ENCODE data around the gene PFDN6. TPM values are rescaled to one million over a fixed set of nuclear protein-coding genes. Genes with fewer than 3 reads are reported as not detected.

PFDN6 gene
- total RNA-seq, 1 experiment from 2014 or later: 83.4 TPM

DNA sequence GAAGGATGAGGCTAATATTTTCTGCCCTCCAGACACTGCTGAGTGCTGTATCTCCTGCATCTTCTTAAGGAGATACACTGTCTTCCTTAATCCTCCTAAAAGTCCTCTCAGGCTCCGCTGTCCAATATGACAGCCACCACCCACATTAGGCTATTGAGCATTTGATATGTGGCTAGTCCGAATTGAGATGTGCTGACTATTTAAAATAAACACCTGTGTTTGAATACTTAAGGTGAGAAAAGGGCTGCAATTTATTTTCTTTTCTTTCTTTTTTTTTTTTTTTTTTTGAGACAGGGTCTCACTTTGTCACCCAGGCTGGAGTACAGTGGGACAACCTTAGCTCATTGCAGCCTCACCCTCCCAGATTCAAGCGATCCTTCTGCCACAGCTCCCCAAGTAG is 12.5 kb downstream of the PFDN6 start:
- Histone ChIP-seq H3K4me3 (ENCODE audit: low read depth, low read length, poor library complexity, severe bottlenecking) (no peak overlapping the region), H3K36me3 (ENCODE audit: insufficient read depth, low read length, poor library complexity, severe bottlenecking) (peaks cover 14% of the 10 kb centered on the region), H3K27me3 (replicated peaks; ENCODE audit: insufficient read depth, low read depth, low read length, poor library complexity) (no peaks in the 10 kb centered on the region), H3K9me3 (ENCODE audit: low read depth, low read length, poor library complexity, severe bottlenecking) (no peaks in the 10 kb centered on the region), H3K27ac (ENCODE audit: low read depth, low read length, poor library complexity, severe bottlenecking) (no peak overlapping the region), H3K4me1 (ENCODE audit: insufficient read depth, low read length, poor library complexity, severe bottlenecking) (peaks cover 10% of the 10 kb centered on the region)
- CTCF ChIA-PET: no interaction called here
- no peak for DNase-seq (ENCODE audit: low spot score)
- no TSS peak for BruUV-seq (replicated peaks)
- intact Hi-C loops (cut with micrococcal nuclease; ENCODE audit: unreplicated experiment): no loop called here
- POLR2A ChIA-PET (ENCODE audit: low non-redundant PET): no interaction called here
- no peak for TF ChIP-seq EZH2 (IDR thresholded peaks at IDR 0.05; ENCODE audit: borderline replicate concordance, low read depth, low read length, poor library complexity, severe bottlenecking)
- TF ChIP-seq, protein P1, sequence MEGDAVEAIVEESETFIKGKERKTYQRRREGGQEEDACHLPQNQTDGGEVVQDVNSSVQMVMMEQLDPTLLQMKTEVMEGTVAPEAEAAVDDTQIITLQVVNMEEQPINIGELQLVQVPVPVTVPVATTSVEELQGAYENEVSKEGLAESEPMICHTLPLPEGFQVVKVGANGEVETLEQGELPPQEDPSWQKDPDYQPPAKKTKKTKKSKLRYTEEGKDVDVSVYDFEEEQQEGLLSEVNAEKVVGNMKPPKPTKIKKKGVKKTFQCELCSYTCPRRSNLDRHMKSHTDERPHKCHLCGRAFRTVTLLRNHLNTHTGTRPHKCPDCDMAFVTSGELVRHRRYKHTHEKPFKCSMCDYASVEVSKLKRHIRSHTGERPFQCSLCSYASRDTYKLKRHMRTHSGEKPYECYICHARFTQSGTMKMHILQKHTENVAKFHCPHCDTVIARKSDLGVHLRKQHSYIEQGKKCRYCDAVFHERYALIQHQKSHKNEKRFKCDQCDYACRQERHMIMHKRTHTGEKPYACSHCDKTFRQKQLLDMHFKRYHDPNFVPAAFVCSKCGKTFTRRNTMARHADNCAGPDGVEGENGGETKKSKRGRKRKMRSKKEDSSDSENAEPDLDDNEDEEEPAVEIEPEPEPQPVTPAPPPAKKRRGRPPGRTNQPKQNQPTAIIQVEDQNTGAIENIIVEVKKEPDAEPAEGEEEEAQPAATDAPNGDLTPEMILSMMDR (conservative IDR thresholded peaks at IDR 0.05; ENCODE audit: low read depth, low read length): no peak

DNA sequence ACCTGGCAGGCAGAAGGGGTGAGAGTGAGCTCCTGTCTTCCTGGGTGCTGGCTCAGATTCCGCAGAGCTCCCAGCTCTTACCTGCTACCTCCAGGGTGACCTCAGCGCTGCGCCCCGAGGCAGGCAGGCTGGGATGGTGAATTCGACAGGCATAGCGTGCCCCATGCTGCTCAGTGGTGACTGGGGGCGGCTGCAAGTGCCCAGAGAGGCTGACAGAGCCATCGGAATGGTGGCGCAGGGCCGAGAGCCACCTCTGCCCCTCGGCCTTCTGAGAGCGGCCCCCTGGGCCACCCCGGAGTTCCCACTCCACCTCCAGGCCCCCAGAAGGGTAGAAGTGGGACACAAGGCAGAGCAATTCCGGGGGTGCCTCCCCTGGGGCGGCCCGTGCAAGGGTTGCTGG is 14.8 kb downstream of the PFDN6 start:
- peaks cover 14% of the 10 kb centered on the region for H3K36me3 ChIP-seq (ENCODE audit: insufficient read depth, low read length, poor library complexity, severe bottlenecking)
- intact Hi-C loops (cut with micrococcal nuclease; ENCODE audit: unreplicated experiment): no loop called here
- POLR2A ChIA-PET (ENCODE audit: low non-redundant PET): no interaction called here

DNA sequence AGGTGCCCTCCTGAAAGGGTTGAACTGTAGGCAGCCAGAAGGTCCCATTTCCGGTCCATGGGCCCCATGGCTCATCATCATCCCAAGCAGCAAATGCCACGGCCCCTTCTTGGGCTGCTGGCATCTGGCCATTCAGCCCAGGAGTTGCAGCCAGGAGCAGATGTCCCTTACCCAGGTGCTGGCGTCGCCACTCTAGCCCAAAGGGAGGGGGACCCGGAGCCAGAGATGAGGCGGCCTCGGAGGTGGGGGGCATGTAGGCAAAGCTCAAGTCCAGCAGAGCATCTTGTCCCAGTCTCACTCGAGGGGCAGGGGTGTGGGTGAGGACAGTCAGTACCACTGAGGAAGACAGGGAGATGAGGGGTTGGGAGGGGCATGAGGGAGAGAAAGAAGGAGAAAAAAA is 15.7 kb downstream of the PFDN6 start:
- Histone ChIP-seq H3K27ac (ENCODE audit: low read depth, low read length, poor library complexity, severe bottlenecking) (no peak overlapping the region), H3K36me3 (ENCODE audit: insufficient read depth, low read length, poor library complexity, severe bottlenecking) (peaks cover 15% of the 10 kb centered on the region), H3K4me1 (ENCODE audit: insufficient read depth, low read length, poor library complexity, severe bottlenecking) (peaks cover 4% of the 10 kb centered on the region), H3K27me3 (replicated peaks; ENCODE audit: insufficient read depth, low read depth, low read length, poor library complexity) (no peaks in the 10 kb centered on the region), H3K9me3 (ENCODE audit: low read depth, low read length, poor library complexity, severe bottlenecking) (no peaks in the 10 kb centered on the region), H3K4me3 (ENCODE audit: low read depth, low read length, poor library complexity, severe bottlenecking) (no peak overlapping the region)
- TF ChIP-seq, protein P1 (conservative IDR thresholded peaks at IDR 0.05; ENCODE audit: low read depth, low read length): no peak
- TF ChIP-seq EZH2 (IDR thresholded peaks at IDR 0.05; ENCODE audit: borderline replicate concordance, low read depth, low read length, poor library complexity, severe bottlenecking): no peak
- ChIA-PET POLR2A (ENCODE audit: low non-redundant PET) (no interaction called here), CTCF (no interaction called here)
- intact Hi-C loops (cut with micrococcal nuclease; ENCODE audit: unreplicated experiment): no loop called here
- no TSS peak for BruUV-seq (replicated peaks)
- DNase-seq (ENCODE audit: low spot score): no peak

More for the DNA sequence above, 14.8 kb downstream of the PFDN6 start:
- H3K4me1 ChIP-seq (ENCODE audit: insufficient read depth, low read length, poor library complexity, severe bottlenecking): peaks cover 4% of the 10 kb centered on the region
- H3K4me3 ChIP-seq (ENCODE audit: low read depth, low read length, poor library complexity, severe bottlenecking): no peak overlapping the region
- no peaks in the 10 kb centered on the region for H3K27me3 ChIP-seq (replicated peaks; ENCODE audit: insufficient read depth, low read depth, low read length, poor library complexity)
- no peak for DNase-seq (ENCODE audit: low spot score)
- no peak overlapping the region for H3K27ac ChIP-seq (ENCODE audit: low read depth, low read length, poor library complexity, severe bottlenecking)
- H3K9me3 ChIP-seq (ENCODE audit: low read depth, low read length, poor library complexity, severe bottlenecking): no peaks in the 10 kb centered on the region
- no TSS peak for BruUV-seq (replicated peaks)
- CTCF ChIA-PET: interaction anchor here (0.5 kb wide), 1 partner anchor 34 kb away, joined by 4 read pairs; no protein-coding TSS in a partner anchor
- no peak for TF ChIP-seq EZH2 (IDR thresholded peaks at IDR 0.05; ENCODE audit: borderline replicate concordance, low read depth, low read length, poor library complexity, severe bottlenecking)
- TF ChIP-seq, protein P1 (conservative IDR thresholded peaks at IDR 0.05; ENCODE audit: low read depth, low read length): no peak
